Loucy (cell line): ENCODE data around the gene SMYD1.

ENCODE experiments used
- CTCF ChIP-seq: fragments of 200-600 bp; sonication (generic); conservative IDR thresholded peaks from 2 replicates; pipeline ENCODE4 v1.5.1; 2014; ENCODE audit warnings: mild to moderate bottlenecking, antibody characterized with exemption, low read length
- EZH2phosphoT487 ChIP-seq: fragments of 200-600 bp; IDR thresholded peaks from 2 replicates; pipeline ENCODE4 v1.6.1; 2018; ENCODE audit warnings: antibody characterized with exemption, mild to moderate bottlenecking, moderate library complexity, borderline replicate concordance

GRCh38 chr2:88146590-88146989 lies 79.0 kb downstream of the SMYD1 start:
- TF ChIP-seq CTCF (no peak), EZH2phosphoT487 (no peak)
